ENCODE results near the gene POLR1B. TPM values are rescaled to one million over a fixed set of nuclear protein-coding genes. Genes with fewer than 3 reads are reported as not detected.

The POLR1B gene
- total and polyA plus RNA-seq, 2 of the 13 experiments (the other 11 are each of a cell fraction or from before 2014, with no cell fraction given) = 18.3 to 46.0 TPM

DNA sequence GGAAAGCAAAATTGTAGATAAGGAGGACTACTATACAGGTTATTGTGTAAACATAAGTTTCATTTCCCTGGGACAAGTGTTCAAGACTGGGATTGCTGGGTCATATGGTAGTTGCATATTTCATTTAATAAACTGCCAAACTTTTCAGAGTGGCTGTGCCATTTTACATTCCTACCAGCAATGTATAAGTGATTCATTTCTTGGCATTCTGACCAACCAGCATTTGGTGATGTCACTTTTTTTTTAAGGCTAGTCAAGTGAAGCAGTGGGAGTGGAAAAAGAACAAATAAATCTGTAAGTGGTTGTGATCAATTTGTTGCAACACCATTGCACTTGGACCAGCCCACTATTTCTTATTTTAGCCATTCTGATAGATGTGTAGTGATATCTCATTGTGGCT is 37.0 kb downstream of the POLR1B start:
- Histone ChIP-seq H4K20me1 (ENCODE audit: insufficient read depth, low read length) (no peaks in the 10 kb centered on the region), H3K27me3 (ENCODE audit: control insufficient read depth in 1 of 2, insufficient read depth in 2 of 2, low read length in 2 of 2) (peaks cover 0 to 4% of the 10 kb centered on the region in 2 experiments; a peak in 1 of 5 replicates), H3K79me2 (ENCODE audit: insufficient read depth, low read length) (peaks cover 4% of the 10 kb centered on the region), H3K4me1 (ENCODE audit: insufficient read depth, low read length) (peaks cover 17% of the 10 kb centered on the region), H3K27ac (ENCODE audit: extremely low read length, insufficient read depth, low read length) (no peak overlapping the region), H3K36me3 (replicated peaks in 1 of 2; ENCODE audit: control insufficient read depth in 1 of 2, insufficient read depth in 2 of 2, low read length in 2 of 2) (peaks cover 18 to 26% of the 10 kb centered on the region in 2 experiments), H3K4me2 (ENCODE audit: low read depth, low read length) (no peak overlapping the region), H3K4me3 (replicated peaks in 1 of 3; ENCODE audit: insufficient read depth in 1 of 3, low read depth in 2 of 3, low read length in 3 of 3) (no peak overlapping the region), H2AFZ (ENCODE audit: low read length) (no peak overlapping the region), H3K9ac (ENCODE audit: insufficient read depth, low read depth, low read length) (no peak overlapping the region), H3K9me3 (ENCODE audit: low read length) (no peaks in the 10 kb centered on the region)
- CTCF ChIA-PET (ENCODE audit: low intra/inter-chr PET ratio, low total read pairs) = no interaction called here
- intact Hi-C loops (cut with micrococcal nuclease; ENCODE audit: unreplicated experiment) (loop anchor here (5.0 kb wide), 1 partner anchor 457 kb away; no protein-coding TSS in a partner anchor), in situ Hi-C loops (cut with HindIII; ENCODE audit: extremely low pct_ligation_motif_present, low pct_unique_long_range_greater_than_20kb) (no loop called here)
- no TSS peak for BruUV-seq (replicated peaks)
- DNase-seq (ENCODE audit: low spot score) (no peak), ATAC-seq (no peak), FAIRE-seq (no peak)
- POLR2A ChIA-PET = no interaction called here
- TF ChIP-seq DMAP1 (CRISPR knock-in tag; IDR thresholded peaks at IDR 0.05) (no peak), POLR2AphosphoS5 (IDR thresholded peaks at IDR 0.05; ENCODE audit: low read depth, low read length) (peak; percentile 35; the same call in 1 of the 2 replicates), ZFP41 (CRISPR knock-in tag; IDR thresholded peaks at IDR 0.05; ENCODE audit: borderline replicate concordance) (no peak), ATF7 (IDR thresholded peaks at IDR 0.05) (peak; percentile 70), ATF7 (CRISPR knock-in tag; IDR thresholded peaks at IDR 0.05) (no peak), FOXA1 (IDR thresholded peaks at IDR 0.05) (no peak), FOXA1 (CRISPR knock-in tag; IDR thresholded peaks at IDR 0.05) (no peak), CREB1 (IDR thresholded peaks at IDR 0.05) (peak; percentile 28; the same call in 1 of the 2 replicates), CREB1 (CRISPR knock-in tag; IDR thresholded peaks at IDR 0.05) (no peak), POLR2G (IDR thresholded peaks at IDR 0.05; ENCODE audit: low read depth, low read length) (0 out of 2 replicates have a peak, but pooled peaks have one; percentile 27)
- TF ChIP-seq, protein P1, sequence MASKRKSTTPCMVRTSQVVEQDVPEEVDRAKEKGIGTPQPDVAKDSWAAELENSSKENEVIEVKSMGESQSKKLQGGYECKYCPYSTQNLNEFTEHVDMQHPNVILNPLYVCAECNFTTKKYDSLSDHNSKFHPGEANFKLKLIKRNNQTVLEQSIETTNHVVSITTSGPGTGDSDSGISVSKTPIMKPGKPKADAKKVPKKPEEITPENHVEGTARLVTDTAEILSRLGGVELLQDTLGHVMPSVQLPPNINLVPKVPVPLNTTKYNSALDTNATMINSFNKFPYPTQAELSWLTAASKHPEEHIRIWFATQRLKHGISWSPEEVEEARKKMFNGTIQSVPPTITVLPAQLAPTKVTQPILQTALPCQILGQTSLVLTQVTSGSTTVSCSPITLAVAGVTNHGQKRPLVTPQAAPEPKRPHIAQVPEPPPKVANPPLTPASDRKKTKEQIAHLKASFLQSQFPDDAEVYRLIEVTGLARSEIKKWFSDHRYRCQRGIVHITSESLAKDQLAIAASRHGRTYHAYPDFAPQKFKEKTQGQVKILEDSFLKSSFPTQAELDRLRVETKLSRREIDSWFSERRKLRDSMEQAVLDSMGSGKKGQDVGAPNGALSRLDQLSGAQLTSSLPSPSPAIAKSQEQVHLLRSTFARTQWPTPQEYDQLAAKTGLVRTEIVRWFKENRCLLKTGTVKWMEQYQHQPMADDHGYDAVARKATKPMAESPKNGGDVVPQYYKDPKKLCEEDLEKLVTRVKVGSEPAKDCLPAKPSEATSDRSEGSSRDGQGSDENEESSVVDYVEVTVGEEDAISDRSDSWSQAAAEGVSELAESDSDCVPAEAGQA (IDR thresholded peaks at IDR 0.05; ENCODE audit: low read depth) = no peak
- TF ChIP-seq, protein P1 (CRISPR knock-in tag; IDR thresholded peaks at IDR 0.05; ENCODE audit: borderline replicate concordance) = no peak

Measured in HepG2 (cell line).